GF-D8 (cell line): ENCODE results near the gene USO1.
A peak's percentile ranks its signal among the peaks of the same experiment; 100 is the strongest.
"Not testable (repeated sequence)": the region's sequence is repeated elsewhere in the genome, so short reads cannot be mapped to it uniquely, and the experiment has no call there.

Source experiments
- DNase-seq: peaks from one replicate; lab custom pipeline; 2025; lab: John Stamatoyannopoulos, UW

USO1 gene

GRCh38 chr4:75777589-75777988 is 53.2 kb downstream of the USO1 start:
- no peak for DNase-seq

- DNase-seq = no peak
Measured at GRCh38 chr4:75779105-75779757, 54.9 kb downstream of the USO1 start.

- no peak for DNase-seq
Measured at GRCh38 chr4:75781305-75781704, 56.9 kb downstream of the USO1 start.

GRCh38 chr4:75786526-75786925 is 62.1 kb downstream of the USO1 start:
- no peak for DNase-seq

GRCh38 chr4:75786938-75787337 is 62.6 kb downstream of the USO1 start:
- no peak for DNase-seq

GRCh38 chr4:75790024-75790423 is 65.6 kb downstream of the USO1 start:
- no peak for DNase-seq

- DNase-seq = no peak
Measured at GRCh38 chr4:75800972-75801371, 76.6 kb downstream of the USO1 start.

GRCh38 chr4:75806035-75806434 is 81.7 kb downstream of the USO1 start:
- DNase-seq = not testable (repeated sequence)

- DNase-seq = no peak
Measured at GRCh38 chr4:75817901-75818300, 93.5 kb downstream of the USO1 start.

GRCh38 chr4:75819121-75819520 is 94.7 kb downstream of the USO1 start:
- no peak for DNase-seq

- no peak for DNase-seq
Measured at GRCh38 chr4:75820197-75820596, 95.8 kb downstream of the USO1 start.

- no peak for DNase-seq
Measured at GRCh38 chr4:75820676-75821075, 96.3 kb downstream of the USO1 start.

GRCh38 chr4:75821216-75821615 is 96.8 kb downstream of the USO1 start:
- DNase-seq = no peak

- no peak for DNase-seq
Measured at GRCh38 chr4:75821966-75822365, 97.6 kb downstream of the USO1 start.

- no peak for DNase-seq
Measured at GRCh38 chr4:75822416-75822815, 98.0 kb downstream of the USO1 start.

- DNase-seq = no peak
Measured at GRCh38 chr4:75823812-75824211, 99.4 kb downstream of the USO1 start.

GRCh38 chr4:75830906-75831305 is 106.5 kb downstream of the USO1 start:
- DNase-seq = no peak

- DNase-seq = peak; percentile 46
Measured at GRCh38 chr4:75831856-75832405, 107.6 kb downstream of the USO1 start.

GRCh38 chr4:75834095-75834771 is 109.9 kb downstream of the USO1 start:
- no peak for DNase-seq

- no peak for DNase-seq
Measured at GRCh38 chr4:75834772-75835154, 110.4 kb downstream of the USO1 start.

- no peak for DNase-seq
Measured at GRCh38 chr4:75841641-75842520, 117.5 kb downstream of the USO1 start.

GRCh38 chr4:75843596-75843995 is 119.2 kb downstream of the USO1 start:
- no peak for DNase-seq
